Panc1 (cell line): ENCODE results near the gene MACROD2. TPM values are rescaled to one million over a fixed set of nuclear protein-coding genes. Genes with fewer than 3 reads are reported as not detected.

Experiments used
- ATAC-seq: fragments of 200-7000 bp; cut with Tn5 transposase; 2 replicates; pipeline ENCODE4 v1.9.1; 2020; ENCODE audit warnings: mild to moderate bottlenecking, moderate library complexity
- BruUV-seq: library from RNA; stranded (reverse); fragments of 400-500 nt; replicated peaks from 2 replicates; lab custom pipeline; 2021; lab: Mats Ljungman, UMichigan
- CTCF ChIA-PET: fragments of 300-600 bp; sonication (Branson Sonifier 250); formaldehyde crosslinking; loops from one replicate; lab custom pipeline; 2022; ENCODE audit warnings: antibody characterized with exemption; lab: Charles Lee
- POLR2A ChIA-PET: fragments of 300-600 bp; sonication (Branson Sonifier 250); formaldehyde crosslinking; loops from one replicate; lab custom pipeline; 2022; ENCODE audit warnings: antibody characterized with exemption; lab: Charles Lee
- DNase-seq: peaks from one replicate; pipeline ENCODE4 v3.0.0-alpha.2; 2010; ENCODE audit warnings: low read depth, low spot score
- H3K27ac ChIP-seq: 2 replicates; pipeline ENCODE4 v1.5.1; 2011; ENCODE audit warnings: mild to moderate bottlenecking, low read length, inconsistent platforms
- H3K27me3 ChIP-seq: fragments of 200-500 bp; sonication (Bioruptor generic); 2 replicates; pipeline ENCODE4 v1.6.0; 2014; ENCODE audit warnings: low read length, inconsistent platforms; ENCODE audit not compliant: control insufficient read depth, insufficient read depth
- H3K36me3 ChIP-seq: fragments of 200-500 bp; sonication (Bioruptor generic); 2 replicates; pipeline ENCODE4 v1.5.1; 2014; ENCODE audit warnings: inconsistent platforms, mild to moderate bottlenecking, low read length, moderate library complexity; ENCODE audit not compliant: control insufficient read depth, insufficient read depth
- H3K4me1 ChIP-seq: 2 replicates; pipeline ENCODE4 v1.5.1; 2011; ENCODE audit warnings: inconsistent platforms, mild to moderate bottlenecking, low read length, moderate library complexity; ENCODE audit not compliant: control insufficient read depth, insufficient read depth
- H3K4me3 ChIP-seq, 2 experiments: 2 replicates each; pipeline ENCODE4 v1.5.1; 2011 to 2012; ENCODE audit warnings: low read depth in 2 of 2, low read length in 2 of 2, mild to moderate bottlenecking in 2 of 2, inconsistent platforms in 1 of 2, moderate library complexity in 1 of 2
- H3K9me3 ChIP-seq: fragments of 200-500 bp; sonication (Bioruptor generic); 2 replicates; pipeline ENCODE4 v1.5.1; 2014; ENCODE audit warnings: low read depth, mild to moderate bottlenecking, inconsistent platforms, low read length, moderate library complexity; ENCODE audit not compliant: control insufficient read depth, insufficient read depth
- POLR2AphosphoS5 ChIP-seq: IDR thresholded peaks from 2 replicates; pipeline ENCODE4 v1.6.1; 2012; ENCODE audit warnings: mild to moderate bottlenecking, low read depth, low read length, moderate library complexity
- REST ChIP-seq, 2 experiments: IDR thresholded peaks; 2 replicates each; pipeline ENCODE4 v1.6.1; 2011 to 2012; ENCODE audit warnings: low read depth in 2 of 2, control low read depth in 1 of 2, low read length in 1 of 2, mild to moderate bottlenecking in 1 of 2, moderate library complexity in 1 of 2; ENCODE audit not compliant: insufficient read depth in 1 of 2
- SIN3A ChIP-seq: IDR thresholded peaks from 2 replicates; pipeline ENCODE4 v1.6.1; 2012; ENCODE audit warnings: low read depth, mild to moderate bottlenecking, low read length, moderate library complexity, borderline replicate concordance; ENCODE audit not compliant: insufficient read depth
- TCF7L2 ChIP-seq: IDR thresholded peaks from 2 replicates; pipeline ENCODE4 v1.6.1; 2011; ENCODE audit warnings: mild to moderate bottlenecking, low read depth, low read length, inconsistent platforms
- in situ Hi-C: cut with HindIII; loops from 2 replicates; pipeline ENCODE4 v1.10.0; 2016; ENCODE audit warnings: low sequenced_read_pairs, low pct_unique_long_range_greater_than_20kb
- intact Hi-C: fragments of 100-400 bp; cut with micrococcal nuclease; formaldehyde crosslinking; loops from one replicate; pipeline ENCODE4 v1.10.0; 2022; ENCODE audit not compliant: unreplicated experiment
- total RNA-seq: library from RNA; stranded (reverse); gene quantifications from one replicate; pipeline ENCODE4 v1.2.1, GENCODE V29; 2021; ENCODE audit not compliant: unreplicated experiment
- TF ChIP-seq, protein P1 (sequence below): fragments of 450-650 bp; IDR thresholded peaks from 2 replicates; pipeline ENCODE4 v1.5.1; 2017; ENCODE audit warnings: mild to moderate bottlenecking

Gene MACROD2
- total RNA-seq, 1 experiment from 2014 or later, result 1.2 TPM

- DNase-seq (no peak), ATAC-seq (no peak)
- POLR2A ChIA-PET, result no interaction called here
- H3K4me3 ChIP-seq, result no peak overlapping the region
- no peaks in the 10 kb centered on the region for H3K27me3 ChIP-seq
- CTCF ChIA-PET, result no interaction called here
- intact Hi-C loops (no loop called here), in situ Hi-C loops (no loop called here)
- TF ChIP-seq REST (IDR thresholded peaks at IDR 0.05; ENCODE audit: insufficient read depth in 1 of 2, low read depth in 2 of 2, low read length in 1 of 2), result no peak
- no peak for TF ChIP-seq SIN3A
- TF ChIP-seq, protein P1, sequence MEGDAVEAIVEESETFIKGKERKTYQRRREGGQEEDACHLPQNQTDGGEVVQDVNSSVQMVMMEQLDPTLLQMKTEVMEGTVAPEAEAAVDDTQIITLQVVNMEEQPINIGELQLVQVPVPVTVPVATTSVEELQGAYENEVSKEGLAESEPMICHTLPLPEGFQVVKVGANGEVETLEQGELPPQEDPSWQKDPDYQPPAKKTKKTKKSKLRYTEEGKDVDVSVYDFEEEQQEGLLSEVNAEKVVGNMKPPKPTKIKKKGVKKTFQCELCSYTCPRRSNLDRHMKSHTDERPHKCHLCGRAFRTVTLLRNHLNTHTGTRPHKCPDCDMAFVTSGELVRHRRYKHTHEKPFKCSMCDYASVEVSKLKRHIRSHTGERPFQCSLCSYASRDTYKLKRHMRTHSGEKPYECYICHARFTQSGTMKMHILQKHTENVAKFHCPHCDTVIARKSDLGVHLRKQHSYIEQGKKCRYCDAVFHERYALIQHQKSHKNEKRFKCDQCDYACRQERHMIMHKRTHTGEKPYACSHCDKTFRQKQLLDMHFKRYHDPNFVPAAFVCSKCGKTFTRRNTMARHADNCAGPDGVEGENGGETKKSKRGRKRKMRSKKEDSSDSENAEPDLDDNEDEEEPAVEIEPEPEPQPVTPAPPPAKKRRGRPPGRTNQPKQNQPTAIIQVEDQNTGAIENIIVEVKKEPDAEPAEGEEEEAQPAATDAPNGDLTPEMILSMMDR, result no peak
- TF ChIP-seq TCF7L2, result no peak
- TF ChIP-seq POLR2AphosphoS5, result no peak
- H3K36me3 ChIP-seq, result no peaks in the 10 kb centered on the region
- no TSS peak for BruUV-seq
- no peaks in the 10 kb centered on the region for H3K9me3 ChIP-seq
- no peak overlapping the region for H3K27ac ChIP-seq
- H3K4me1 ChIP-seq, result no peaks in the 10 kb centered on the region
These were observed 308.3 kb downstream of the MACROD2 start for GRCh38 chr20:14303651-14304050.

DNA sequence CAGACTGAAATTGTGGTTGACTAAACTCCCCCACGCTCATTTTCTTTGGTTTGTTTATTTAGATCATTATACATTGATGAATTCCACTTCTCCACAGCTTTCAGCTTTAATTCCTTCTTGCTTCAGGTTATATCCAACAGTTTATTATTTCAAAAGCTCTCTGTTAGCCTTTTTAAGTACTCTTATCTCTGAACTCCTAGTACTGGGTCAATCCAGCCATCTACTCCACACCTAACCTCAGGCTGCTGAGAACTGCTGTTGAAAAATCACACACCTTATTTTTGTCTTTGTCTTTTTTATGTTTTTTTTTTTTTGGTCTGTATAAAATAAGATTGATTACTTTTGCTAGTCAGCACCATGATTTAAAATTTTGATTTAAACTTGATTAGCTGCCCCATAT is 309.2 kb downstream of the MACROD2 start:
- ChIA-PET POLR2A (interaction anchor here (0.6 kb wide), 1 partner anchor 1437 kb away, joined by 8 read pairs; no protein-coding TSS in a partner anchor), CTCF (no interaction called here)
- H3K27me3 ChIP-seq, result no peaks in the 10 kb centered on the region
- TF ChIP-seq REST (IDR thresholded peaks at IDR 0.05; ENCODE audit: insufficient read depth in 1 of 2, low read depth in 2 of 2, low read length in 1 of 2) (no peak), POLR2AphosphoS5 (no peak)
- TF ChIP-seq, protein P1, result no peak
- H3K4me3 ChIP-seq, result no peak overlapping the region
- intact Hi-C loops, result no loop called here
- ATAC-seq (no peak), DNase-seq (no peak)
- H3K9me3 ChIP-seq, result no peaks in the 10 kb centered on the region
- H3K36me3 ChIP-seq, result no peaks in the 10 kb centered on the region
- H3K27ac ChIP-seq, result no peak overlapping the region
- BruUV-seq, result no TSS peak
- H3K4me1 ChIP-seq, result no peaks in the 10 kb centered on the region
- in situ Hi-C loops, result no loop called here
